ENCODE data around the gene BATF. TPM values are rescaled to one million over a fixed set of nuclear protein-coding genes. Genes with fewer than 3 reads are reported as not detected.
A peak's percentile ranks its signal among the peaks of the same experiment; 100 is the strongest.

The BATF gene
- total RNA-seq, 1 experiment from 2014 or later = 0.69 TPM

DNA sequence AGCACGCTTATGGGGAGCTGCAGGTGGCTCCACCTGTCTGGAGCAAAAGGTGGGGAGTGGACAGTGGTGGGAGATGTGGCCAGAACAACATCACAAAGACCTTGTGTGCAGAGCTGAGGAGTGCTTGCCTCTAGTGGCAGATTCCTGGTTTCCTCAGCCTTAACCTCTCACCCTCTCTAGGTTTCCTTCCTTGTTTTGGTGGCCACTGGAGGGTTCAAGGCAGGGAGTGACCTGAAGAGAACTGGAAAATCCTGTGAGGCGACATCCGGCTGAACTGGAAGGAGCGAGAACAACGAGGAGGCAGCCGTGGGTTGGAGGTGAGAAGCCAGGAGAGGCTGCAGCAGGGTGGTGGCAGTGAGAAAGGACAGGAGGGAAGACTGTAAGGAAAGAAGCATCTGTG, 49.8 kb downstream of the BATF start:
- no peak overlapping the region for H3K4me2 ChIP-seq (ENCODE audit: low read length)
- H3K4me1 ChIP-seq (ENCODE audit: control insufficient read depth in 1 of 2, insufficient read depth in 2 of 2, low read length in 2 of 2) = peaks cover 0 to 4% of the 10 kb centered on the region in 2 experiments; a peak in 1 of 4 replicates
- ChIA-PET CTCF (interaction anchor here (0.6 to 2.2 kb wide), 3 partner anchors 11 to 694 kb away, joined by 3 to 9 read pairs (median 3); no protein-coding TSS in a partner anchor), POLR2A (no interaction called here), RAD21 (ENCODE audit: low non-redundant PET in 1 of 2, low total read pairs in 2 of 2, uncharacterized antibody in 2 of 2, unreplicated experiment in 2 of 2) (no interaction called here)
- H3K36me3 ChIP-seq (ENCODE audit: control insufficient read depth in 1 of 2, insufficient read depth in 2 of 2, low read length in 2 of 2) = no peaks in the 10 kb centered on the region
- intact Hi-C loops (cut with micrococcal nuclease) = no loop called here
- no peaks in the 10 kb centered on the region for H4K20me1 ChIP-seq (ENCODE audit: insufficient read depth)
- peaks cover 7% of the 10 kb centered on the region; the same call in 1 of the 2 replicates for H3K27me3 ChIP-seq (ENCODE audit: insufficient read depth, low read length)
- H3K27ac ChIP-seq (ENCODE audit: low read depth, low read length) = no peak overlapping the region
- no peaks in the 10 kb centered on the region for H3K9me3 ChIP-seq (ENCODE audit: control insufficient read depth in 1 of 2, insufficient read depth in 1 of 2, low read depth in 1 of 2, low read length in 2 of 2)
- DNase-seq (ENCODE audit: low read depth, low spot score) (no peak), ATAC-seq (no peak)
- no peak overlapping the region for H2AFZ ChIP-seq (ENCODE audit: low read depth, low read length, poor library complexity, severe bottlenecking)
- TF ChIP-seq EGR1 (IDR thresholded peaks at IDR 0.05; ENCODE audit: low read depth) = no peak
- no peak for TF ChIP-seq TCF7L2 (IDR thresholded peaks at IDR 0.05; ENCODE audit: borderline replicate concordance, extremely low read depth, insufficient read depth, insufficient read length)
- TF ChIP-seq, protein P1, sequence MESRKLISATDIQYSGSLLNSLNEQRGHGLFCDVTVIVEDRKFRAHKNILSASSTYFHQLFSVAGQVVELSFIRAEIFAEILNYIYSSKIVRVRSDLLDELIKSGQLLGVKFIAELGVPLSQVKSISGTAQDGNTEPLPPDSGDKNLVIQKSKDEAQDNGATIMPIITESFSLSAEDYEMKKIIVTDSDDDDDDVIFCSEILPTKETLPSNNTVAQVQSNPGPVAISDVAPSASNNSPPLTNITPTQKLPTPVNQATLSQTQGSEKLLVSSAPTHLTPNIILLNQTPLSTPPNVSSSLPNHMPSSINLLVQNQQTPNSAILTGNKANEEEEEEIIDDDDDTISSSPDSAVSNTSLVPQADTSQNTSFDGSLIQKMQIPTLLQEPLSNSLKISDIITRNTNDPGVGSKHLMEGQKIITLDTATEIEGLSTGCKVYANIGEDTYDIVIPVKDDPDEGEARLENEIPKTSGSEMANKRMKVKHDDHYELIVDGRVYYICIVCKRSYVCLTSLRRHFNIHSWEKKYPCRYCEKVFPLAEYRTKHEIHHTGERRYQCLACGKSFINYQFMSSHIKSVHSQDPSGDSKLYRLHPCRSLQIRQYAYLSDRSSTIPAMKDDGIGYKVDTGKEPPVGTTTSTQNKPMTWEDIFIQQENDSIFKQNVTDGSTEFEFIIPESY (IDR thresholded peaks at IDR 0.05; ENCODE audit: extremely low read depth, insufficient replicate concordance, low read length) = no peak
- TF ChIP-seq YY1 (IDR thresholded peaks at IDR 0.05; ENCODE audit: extremely low read depth, insufficient replicate concordance, low read depth, low read length) = no peak
- no peak for TF ChIP-seq CEBPB (IDR thresholded peaks at IDR 0.05; ENCODE audit: low read depth)
- BruUV-seq (replicated peaks) = no TSS peak
- H3K79me2 ChIP-seq (ENCODE audit: insufficient read depth, low read length) = no peaks in the 10 kb centered on the region
- no peak overlapping the region for H3K4me3 ChIP-seq (replicated peaks in 1 of 2; ENCODE audit: low read depth in 1 of 2, low read length in 2 of 2)
- H3K9me2 ChIP-seq (ENCODE audit: insufficient read depth) = no peaks in the 10 kb centered on the region
- no peak overlapping the region for H3K9ac ChIP-seq (ENCODE audit: low read length)

DNA sequence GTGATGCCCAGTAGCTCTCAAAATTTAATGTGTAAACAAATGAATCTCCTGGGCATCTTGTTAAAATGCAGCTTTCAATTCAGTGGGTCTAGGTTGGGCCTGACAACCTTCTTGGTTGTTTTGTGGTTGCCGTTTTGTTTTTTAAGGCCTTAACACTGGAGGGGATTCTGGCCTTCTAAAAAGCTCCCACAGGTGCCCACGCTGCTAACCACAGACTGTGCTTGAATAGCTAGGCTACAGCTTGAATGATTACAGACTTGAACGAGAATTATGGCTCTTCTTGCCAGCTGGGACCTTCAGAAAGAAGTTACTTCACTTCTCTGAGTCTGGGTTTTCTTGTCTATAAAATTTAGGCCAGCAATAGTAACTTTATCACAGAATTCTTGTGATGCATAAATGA, 54.8 kb downstream of the BATF start:
- no peaks in the 10 kb centered on the region for H3K79me2 ChIP-seq (ENCODE audit: insufficient read depth, low read length)
- no peaks in the 10 kb centered on the region for H3K9me3 ChIP-seq (ENCODE audit: control insufficient read depth in 1 of 2, insufficient read depth in 1 of 2, low read depth in 1 of 2, low read length in 2 of 2)
- H2AFZ ChIP-seq (ENCODE audit: low read depth, low read length, poor library complexity, severe bottlenecking) = no peak overlapping the region
- peak overlapping the region; percentile 93 for H3K4me2 ChIP-seq (ENCODE audit: low read length)
- ATAC-seq (no peak), DNase-seq (ENCODE audit: low read depth, low spot score) (no peak)
- no peaks in the 10 kb centered on the region for H3K9me2 ChIP-seq (ENCODE audit: insufficient read depth)
- ChIA-PET RAD21 (ENCODE audit: low non-redundant PET in 1 of 2, low total read pairs in 2 of 2, uncharacterized antibody in 2 of 2, unreplicated experiment in 2 of 2) (interaction anchor here (0.6 to 2.1 kb wide), 8 partner anchors 16 to 132 kb away, joined by 3 to 9 read pairs (median 4); partner anchors contain the start of genes ERG28 (in 2 of the 2) and TTLL5 (in 2 of the 2)), CTCF (interaction anchor here (0.7 to 6.3 kb wide), 12 partner anchors 13 to 810 kb away, joined by 3 to 84 read pairs (median 6); partner anchors contain the start of genes ERG28, TGFB3 and TTLL5), POLR2A (interaction anchor here (0.8 kb wide), 1 partner anchor 77 kb away, joined by 4 read pairs; no protein-coding TSS in a partner anchor)
- H4K20me1 ChIP-seq (ENCODE audit: insufficient read depth) = no peaks in the 10 kb centered on the region
- TF ChIP-seq SP1 (IDR thresholded peaks at IDR 0.05; ENCODE audit: low read depth) (no peak), TCF7L2 (IDR thresholded peaks at IDR 0.05; ENCODE audit: borderline replicate concordance, extremely low read depth, insufficient read depth, insufficient read length) (no peak)
- peaks cover 9 to 21% of the 10 kb centered on the region in 2 experiments; a peak in 3 of 4 replicates for H3K4me1 ChIP-seq (ENCODE audit: control insufficient read depth in 1 of 2, insufficient read depth in 2 of 2, low read length in 2 of 2)
- no peak overlapping the region for H3K4me3 ChIP-seq (replicated peaks in 1 of 2; ENCODE audit: low read depth in 1 of 2, low read length in 2 of 2)
- 0 out of 2 replicates have a peak, but pooled peaks cover 7% of the 10 kb centered on the region for H3K27me3 ChIP-seq (ENCODE audit: insufficient read depth, low read length)
- H3K27ac ChIP-seq (ENCODE audit: low read depth, low read length) = no peak overlapping the region
- intact Hi-C loops (cut with micrococcal nuclease) = loop anchor here (1.0 to 2.0 kb wide), 3 partner anchors 77 to 405 kb away; no protein-coding TSS in a partner anchor
- H3K36me3 ChIP-seq (ENCODE audit: control insufficient read depth in 1 of 2, insufficient read depth in 2 of 2, low read length in 2 of 2) = no peaks in the 10 kb centered on the region
- H3K9ac ChIP-seq (ENCODE audit: low read length) = no peak overlapping the region
- no TSS peak for BruUV-seq (replicated peaks)
